ENCODE data around the gene ASB4.
A peak's percentile ranks its signal among the peaks of the same experiment; 100 is the strongest.
"Not testable (repeated sequence)": the region's sequence is repeated elsewhere in the genome, so short reads cannot be mapped to it uniquely, and the experiment has no call there.

The ASB4 gene

GRCh38 chr7:95479992-95480624, 5.6 kb upstream of the ASB4 start:
- DNase-seq (ENCODE audit: low spot score): no peak

- no peak for DNase-seq (ENCODE audit: low spot score)
These were observed 4.2 kb upstream of the ASB4 start for GRCh38 chr7:95481271-95482165.

GRCh38 chr7:95482424-95482823, 3.3 kb upstream of the ASB4 start:
- DNase-seq (ENCODE audit: low spot score): no peak

GRCh38 chr7:95490231-95490762, 4.6 kb downstream of the ASB4 start:
- DNase-seq (ENCODE audit: low spot score): no peak

- DNase-seq (ENCODE audit: low spot score): no peak
These were observed 5.5 kb downstream of the ASB4 start for GRCh38 chr7:95491201-95491600.

- DNase-seq (ENCODE audit: low spot score): no peak
These were observed 6.0 kb downstream of the ASB4 start for GRCh38 chr7:95491634-95492314.

- DNase-seq (ENCODE audit: low spot score): no peak
These were observed 7.5 kb downstream of the ASB4 start for GRCh38 chr7:95493247-95493646.

GRCh38 chr7:95493844-95494243, 8.1 kb downstream of the ASB4 start:
- no peak for DNase-seq (ENCODE audit: low spot score)

- no peak for DNase-seq (ENCODE audit: low spot score)
These were observed 15.6 kb downstream of the ASB4 start for GRCh38 chr7:95501261-95501832.

GRCh38 chr7:95502403-95502802, 16.7 kb downstream of the ASB4 start:
- DNase-seq (ENCODE audit: low spot score): no peak

- DNase-seq (ENCODE audit: low spot score): no peak
These were observed 17.8 kb downstream of the ASB4 start for GRCh38 chr7:95503271-95504131.

- DNase-seq (ENCODE audit: low spot score): not testable (repeated sequence)
These were observed 18.4 kb downstream of the ASB4 start for GRCh38 chr7:95504132-95504588.

GRCh38 chr7:95508780-95509179, 23.0 kb downstream of the ASB4 start:
- DNase-seq (ENCODE audit: low spot score): no peak

- DNase-seq (ENCODE audit: low spot score): no peak
These were observed 23.5 kb downstream of the ASB4 start for GRCh38 chr7:95509199-95509598.

- DNase-seq (ENCODE audit: low spot score): peak; percentile 36
These were observed 26.0 kb downstream of the ASB4 start for GRCh38 chr7:95511716-95512260.

- no peak for DNase-seq (ENCODE audit: low spot score)
These were observed 31.7 kb downstream of the ASB4 start for GRCh38 chr7:95517458-95517857.

GRCh38 chr7:95517870-95518269, 32.1 kb downstream of the ASB4 start:
- no peak for DNase-seq (ENCODE audit: low spot score)

GRCh38 chr7:95520136-95520535, 34.4 kb downstream of the ASB4 start:
- DNase-seq (ENCODE audit: low spot score): no peak

GRCh38 chr7:95525503-95525902, 39.8 kb downstream of the ASB4 start:
- no peak for DNase-seq (ENCODE audit: low spot score)

GRCh38 chr7:95526128-95526738, 40.5 kb downstream of the ASB4 start:
- no peak for DNase-seq (ENCODE audit: low spot score)
